ENCODE data around the gene PPP1R11. TPM values are rescaled to one million over a fixed set of nuclear protein-coding genes. Genes with fewer than 3 reads are reported as not detected.

Gene PPP1R11
- total and polyA plus RNA-seq, 2 of the 13 experiments (the other 11 are each of a cell fraction or from before 2014, with no cell fraction given) = 32.1 to 58.9 TPM

- TF ChIP-seq HNF1A (IDR thresholded peaks at IDR 0.05; ENCODE audit: low read depth) (no peak), HNF1A (CRISPR knock-in tag; IDR thresholded peaks at IDR 0.05; ENCODE audit: borderline replicate concordance) (peak; percentile 32; the same call in 1 of the 2 replicates), ZNF20 (CRISPR knock-in tag; IDR thresholded peaks at IDR 0.05) (peak; percentile 82; the same call in 1 of the 2 replicates), ETS1 (CRISPR knock-in tag; IDR thresholded peaks at IDR 0.05) (no peak), HMGXB3 (CRISPR knock-in tag; IDR thresholded peaks at IDR 0.05; ENCODE audit: borderline replicate concordance) (peak; percentile 18; the same call in 1 of the 2 replicates), MNT (IDR thresholded peaks at IDR 0.05) (peak; percentile 55), RXRB (CRISPR knock-in tag; IDR thresholded peaks at IDR 0.05; ENCODE audit: borderline replicate concordance) (peak; percentile 81), ZXDC (CRISPR knock-in tag; IDR thresholded peaks at IDR 0.05) (peak; percentile 74; the same call in 1 of the 2 replicates), RFX5 (IDR thresholded peaks at IDR 0.05; ENCODE audit: low read depth, low read length) (peak; percentile 22; the same call in 1 of the 2 replicates), U2AF2 (IDR thresholded peaks at IDR 0.05; ENCODE audit: low read depth, low read length) (no peak)
Measured at GRCh38 chr6:30101444-30102413, 34.7 kb downstream of the PPP1R11 start (continued).
